ENCODE measurements around the gene SLC32A1.

The SLC32A1 gene

GRCh38 chr20:38725148-38725901 lies 1.0 kb downstream of the SLC32A1 start:
- H3K4me3 ChIP-seq (ENCODE audit: low read length in 2 of 2): no peak overlapping the region
- H3K4me1 ChIP-seq (ENCODE audit: control insufficient read depth in 2 of 2, insufficient read depth in 2 of 2, low read length in 2 of 2): no peaks in the 10 kb centered on the region
- H3K36me3 ChIP-seq (ENCODE audit: control insufficient read depth in 2 of 2, insufficient read depth in 2 of 2, low read length in 2 of 2): no peaks in the 10 kb centered on the region
- H3K27me3 ChIP-seq (ENCODE audit: control insufficient read depth in 2 of 2, insufficient read depth in 2 of 2, low read length in 2 of 2): peaks cover 72 to 81% of the 10 kb centered on the region in 2 donors
- H3K9ac ChIP-seq (ENCODE audit: low read depth in 1 of 2, low read length in 2 of 2): no peak overlapping the region
- H3K9me3 ChIP-seq (ENCODE audit: control insufficient read depth in 2 of 2, low read length in 2 of 2): no peaks in the 10 kb centered on the region
- H3K27ac ChIP-seq (ENCODE audit: low read depth in 2 of 2, low read length in 2 of 2): no peak overlapping the region

- Histone ChIP-seq H3K36me3 (ENCODE audit: control insufficient read depth in 2 of 2, insufficient read depth in 2 of 2, low read length in 2 of 2) (no peaks in the 10 kb centered on the region), H3K4me1 (ENCODE audit: control insufficient read depth in 2 of 2, insufficient read depth in 2 of 2, low read length in 2 of 2) (peaks cover 3 to 4% of the 10 kb centered on the region in 2 donors), H3K4me3 (ENCODE audit: low read length in 2 of 2) (no peak overlapping the region), H3K27ac (ENCODE audit: low read depth in 2 of 2, low read length in 2 of 2) (no peak overlapping the region), H3K9me3 (ENCODE audit: control insufficient read depth in 2 of 2, low read length in 2 of 2) (no peaks in the 10 kb centered on the region), H3K27me3 (ENCODE audit: control insufficient read depth in 2 of 2, insufficient read depth in 2 of 2, low read length in 2 of 2) (peaks cover 76 to 86% of the 10 kb centered on the region in 2 donors), H3K9ac (ENCODE audit: low read depth in 1 of 2, low read length in 2 of 2) (no peak overlapping the region)
Observed at GRCh38 chr20:38725931-38726803, 1.9 kb downstream of the SLC32A1 start.

GRCh38 chr20:38726804-38727606 lies 2.7 kb downstream of the SLC32A1 start:
- Histone ChIP-seq H3K9me3 (ENCODE audit: control insufficient read depth in 2 of 2, low read length in 2 of 2) (no peaks in the 10 kb centered on the region), H3K4me3 (ENCODE audit: low read length in 2 of 2) (no peak overlapping the region), H3K4me1 (ENCODE audit: control insufficient read depth in 2 of 2, insufficient read depth in 2 of 2, low read length in 2 of 2) (peaks cover 6 to 7% of the 10 kb centered on the region in 2 donors), H3K27ac (ENCODE audit: low read depth in 2 of 2, low read length in 2 of 2) (no peak overlapping the region), H3K27me3 (ENCODE audit: control insufficient read depth in 2 of 2, insufficient read depth in 2 of 2, low read length in 2 of 2) (peaks cover 74 to 86% of the 10 kb centered on the region in 2 donors), H3K36me3 (ENCODE audit: control insufficient read depth in 2 of 2, insufficient read depth in 2 of 2, low read length in 2 of 2) (no peaks in the 10 kb centered on the region), H3K9ac (ENCODE audit: low read depth in 1 of 2, low read length in 2 of 2) (no peak overlapping the region)

- Histone ChIP-seq H3K27ac (ENCODE audit: low read depth in 2 of 2, low read length in 2 of 2) (no peak overlapping the region), H3K9me3 (ENCODE audit: control insufficient read depth in 2 of 2, low read length in 2 of 2) (no peaks in the 10 kb centered on the region), H3K27me3 (ENCODE audit: control insufficient read depth in 2 of 2, insufficient read depth in 2 of 2, low read length in 2 of 2) (peaks cover 68 to 80% of the 10 kb centered on the region in 2 donors), H3K4me1 (ENCODE audit: control insufficient read depth in 2 of 2, insufficient read depth in 2 of 2, low read length in 2 of 2) (peaks cover 6 to 7% of the 10 kb centered on the region in 2 donors), H3K36me3 (ENCODE audit: control insufficient read depth in 2 of 2, insufficient read depth in 2 of 2, low read length in 2 of 2) (no peaks in the 10 kb centered on the region), H3K4me3 (ENCODE audit: low read length in 2 of 2) (no peak overlapping the region), H3K9ac (ENCODE audit: low read depth in 1 of 2, low read length in 2 of 2) (no peak overlapping the region)
Observed at GRCh38 chr20:38727607-38728190, 3.4 kb downstream of the SLC32A1 start.

- peaks cover 6 to 7% of the 10 kb centered on the region in 2 donors for H3K4me1 ChIP-seq (ENCODE audit: control insufficient read depth in 2 of 2, insufficient read depth in 2 of 2, low read length in 2 of 2)
- no peak overlapping the region for H3K4me3 ChIP-seq (ENCODE audit: low read length in 2 of 2)
Observed at GRCh38 chr20:38728191-38728781, 4.0 kb downstream of the SLC32A1 start.

GRCh38 chr20:38728911-38729642 lies 4.8 kb downstream of the SLC32A1 start:
- H3K27ac ChIP-seq (ENCODE audit: low read depth in 2 of 2, low read length in 2 of 2): no peak overlapping the region
- peaks cover 77 to 79% of the 10 kb centered on the region in 2 donors for H3K27me3 ChIP-seq (ENCODE audit: control insufficient read depth in 2 of 2, insufficient read depth in 2 of 2, low read length in 2 of 2)
- H3K4me3 ChIP-seq (ENCODE audit: low read length in 2 of 2): no peak overlapping the region
- no peaks in the 10 kb centered on the region for H3K9me3 ChIP-seq (ENCODE audit: control insufficient read depth in 2 of 2, low read length in 2 of 2)
- H3K4me1 ChIP-seq (ENCODE audit: control insufficient read depth in 2 of 2, insufficient read depth in 2 of 2, low read length in 2 of 2): peaks cover 6 to 7% of the 10 kb centered on the region in 2 donors
- no peaks in the 10 kb centered on the region for H3K36me3 ChIP-seq (ENCODE audit: control insufficient read depth in 2 of 2, insufficient read depth in 2 of 2, low read length in 2 of 2)
- no peak overlapping the region for H3K9ac ChIP-seq (ENCODE audit: low read depth in 1 of 2, low read length in 2 of 2)

More at GRCh38 chr20:38728191-38728781, 4.0 kb downstream of the SLC32A1 start:
- Histone ChIP-seq H3K9ac (ENCODE audit: low read depth in 1 of 2, low read length in 2 of 2) (no peak overlapping the region), H3K27ac (ENCODE audit: low read depth in 2 of 2, low read length in 2 of 2) (no peak overlapping the region), H3K36me3 (ENCODE audit: control insufficient read depth in 2 of 2, insufficient read depth in 2 of 2, low read length in 2 of 2) (no peaks in the 10 kb centered on the region), H3K27me3 (ENCODE audit: control insufficient read depth in 2 of 2, insufficient read depth in 2 of 2, low read length in 2 of 2) (peaks cover 72 to 77% of the 10 kb centered on the region in 2 donors), H3K9me3 (ENCODE audit: control insufficient read depth in 2 of 2, low read length in 2 of 2) (no peaks in the 10 kb centered on the region)

GRCh38 chr20:38729767-38730166 lies 5.5 kb downstream of the SLC32A1 start:
- Histone ChIP-seq H3K9ac (ENCODE audit: low read depth in 1 of 2, low read length in 2 of 2) (no peak overlapping the region), H3K27me3 (ENCODE audit: control insufficient read depth in 2 of 2, insufficient read depth in 2 of 2, low read length in 2 of 2) (peaks cover 73 to 81% of the 10 kb centered on the region in 2 donors), H3K4me3 (ENCODE audit: low read length in 2 of 2) (no peak overlapping the region), H3K36me3 (ENCODE audit: control insufficient read depth in 2 of 2, insufficient read depth in 2 of 2, low read length in 2 of 2) (no peaks in the 10 kb centered on the region), H3K27ac (ENCODE audit: low read depth in 2 of 2, low read length in 2 of 2) (no peak overlapping the region), H3K4me1 (ENCODE audit: control insufficient read depth in 2 of 2, insufficient read depth in 2 of 2, low read length in 2 of 2) (peaks cover 6 to 7% of the 10 kb centered on the region in 2 donors), H3K9me3 (ENCODE audit: control insufficient read depth in 2 of 2, low read length in 2 of 2) (no peaks in the 10 kb centered on the region)

- no peak overlapping the region for H3K4me3 ChIP-seq (ENCODE audit: low read length in 2 of 2)
- no peaks in the 10 kb centered on the region for H3K36me3 ChIP-seq (ENCODE audit: control insufficient read depth in 2 of 2, insufficient read depth in 2 of 2, low read length in 2 of 2)
- no peaks in the 10 kb centered on the region for H3K9me3 ChIP-seq (ENCODE audit: control insufficient read depth in 2 of 2, low read length in 2 of 2)
- peaks cover 6 to 7% of the 10 kb centered on the region in 2 donors for H3K4me1 ChIP-seq (ENCODE audit: control insufficient read depth in 2 of 2, insufficient read depth in 2 of 2, low read length in 2 of 2)
- H3K27ac ChIP-seq (ENCODE audit: low read depth in 2 of 2, low read length in 2 of 2): no peak overlapping the region
- H3K9ac ChIP-seq (ENCODE audit: low read depth in 1 of 2, low read length in 2 of 2): no peak overlapping the region
- peaks cover 71 to 75% of the 10 kb centered on the region in 2 donors for H3K27me3 ChIP-seq (ENCODE audit: control insufficient read depth in 2 of 2, insufficient read depth in 2 of 2, low read length in 2 of 2)
Observed at GRCh38 chr20:38730167-38730988, 6.1 kb downstream of the SLC32A1 start.
